Testis (tissue), 3 donors: ENCODE results near the gene RPL35A. TPM values are rescaled to one million over a fixed set of nuclear protein-coding genes. Genes with fewer than 3 reads are reported as not detected.
A peak's percentile ranks its signal among the peaks of the same experiment; 100 is the strongest.

Experiments used
- DNase-seq: peaks from one replicate; pipeline ENCODE4 v3.0.0-alpha.2; 2019
- H3K27ac ChIP-seq, 2 donors: fragments of 200-600 bp; sonication (generic); one replicate each; pipeline ENCODE4 v1.5.1; 2019
- H3K27me3 ChIP-seq: fragments of 200-600 bp; sonication (generic); one replicate; pipeline ENCODE4 v1.5.1; 2019
- H3K36me3 ChIP-seq: fragments of 200-600 bp; sonication (generic); one replicate; pipeline ENCODE4 v1.5.1; 2017; ENCODE audit warnings: low read depth; ENCODE audit errors: missing control alignments
- H3K4me1 ChIP-seq: fragments of 200-600 bp; sonication (generic); one replicate; pipeline ENCODE4 v1.5.1; 2019
- H3K4me3 ChIP-seq, 2 donors: fragments of 200-600 bp; sonication (generic); one replicate each; pipeline ENCODE4 v1.5.1; 2017 to 2019
- H3K9me3 ChIP-seq: fragments of 200-600 bp; sonication (generic); one replicate; pipeline ENCODE4 v1.5.1; 2017
- POLR2A ChIP-seq: fragments of 450-650 bp; IDR thresholded peaks from one replicate; pipeline ENCODE4 v1.6.1; 2017; ENCODE audit warnings: antibody characterized with exemption, mild to moderate bottlenecking, moderate library complexity
- WGBS, 2 donors: methylation state at CpG; one replicate each; pipeline ENCODE4 v1.1.5; 2018; 5-methylcytosine and 5-hydroxymethylcytosine counted together
- intact Hi-C: fragments of 100-400 bp; cut with DNase I; formaldehyde crosslinking; loops from one replicate; pipeline ENCODE4 v1.15.1; 2023; ENCODE audit warnings: low total_unique reads
- polyA plus RNA-seq: library from polyadenylated mRNA; stranded (reverse); fragments of 350-450 nt; fragmentation: Illumina TruSeq; extraction: RNeasy Lipid Tissue Mini Kit (QIAGEN cat#74804); gene quantifications from one replicate; pipeline ENCODE4 v1.2.3, GENCODE V29; 2014; ENCODE audit warnings: low read depth, low replicate concordance; ENCODE audit not compliant: insufficient read depth
- total RNA-seq, 2 donors: library from RNA; depleted of rRNA; stranded (reverse); fragments of >200 nt; gene quantifications; one replicate each; pipeline ENCODE4 v1.2.3, GENCODE V29; 2016
- TF ChIP-seq, protein P1 (sequence below), 3 experiments: fragments of 450-650 bp in 2 of 3; fragments of 200-600 bp in 1 of 3; sonication (generic) in 1 of 3; IDR thresholded peaks; one replicate each; pipeline ENCODE4 v1.5.1; 2016 to 2019; ENCODE audit warnings: antibody characterized with exemption in 3 of 3, mild to moderate bottlenecking in 2 of 3, moderate library complexity in 1 of 3

Gene RPL35A
- total and polyA plus RNA-seq, 3 donors from 2014 or later, result 264 to 869 (median 446) TPM

GRCh38 chr3:197949191-197949777 lies 706 bp upstream of the RPL35A start:
- DNase-seq, result no peak
- intact Hi-C loops, result no loop called here
- Histone ChIP-seq H3K27ac (peak overlapping the region; percentile 83 to 97), H3K27me3 (no peaks in the 10 kb centered on the region), H3K4me1 (peaks cover 26% of the 10 kb centered on the region), H3K9me3 (no peaks in the 10 kb centered on the region), H3K4me3 (peak overlapping the region; percentile 78 to 92), H3K36me3 (no peaks in the 10 kb centered on the region)
- no peak for TF ChIP-seq POLR2A
- TF ChIP-seq, protein P1, sequence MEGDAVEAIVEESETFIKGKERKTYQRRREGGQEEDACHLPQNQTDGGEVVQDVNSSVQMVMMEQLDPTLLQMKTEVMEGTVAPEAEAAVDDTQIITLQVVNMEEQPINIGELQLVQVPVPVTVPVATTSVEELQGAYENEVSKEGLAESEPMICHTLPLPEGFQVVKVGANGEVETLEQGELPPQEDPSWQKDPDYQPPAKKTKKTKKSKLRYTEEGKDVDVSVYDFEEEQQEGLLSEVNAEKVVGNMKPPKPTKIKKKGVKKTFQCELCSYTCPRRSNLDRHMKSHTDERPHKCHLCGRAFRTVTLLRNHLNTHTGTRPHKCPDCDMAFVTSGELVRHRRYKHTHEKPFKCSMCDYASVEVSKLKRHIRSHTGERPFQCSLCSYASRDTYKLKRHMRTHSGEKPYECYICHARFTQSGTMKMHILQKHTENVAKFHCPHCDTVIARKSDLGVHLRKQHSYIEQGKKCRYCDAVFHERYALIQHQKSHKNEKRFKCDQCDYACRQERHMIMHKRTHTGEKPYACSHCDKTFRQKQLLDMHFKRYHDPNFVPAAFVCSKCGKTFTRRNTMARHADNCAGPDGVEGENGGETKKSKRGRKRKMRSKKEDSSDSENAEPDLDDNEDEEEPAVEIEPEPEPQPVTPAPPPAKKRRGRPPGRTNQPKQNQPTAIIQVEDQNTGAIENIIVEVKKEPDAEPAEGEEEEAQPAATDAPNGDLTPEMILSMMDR (IDR thresholded peaks at IDR 0.05), result no peak
- WGBS, 2 donors, result 16 to 19% methylated on average over 17 of the region's 17 CpGs

DNA sequence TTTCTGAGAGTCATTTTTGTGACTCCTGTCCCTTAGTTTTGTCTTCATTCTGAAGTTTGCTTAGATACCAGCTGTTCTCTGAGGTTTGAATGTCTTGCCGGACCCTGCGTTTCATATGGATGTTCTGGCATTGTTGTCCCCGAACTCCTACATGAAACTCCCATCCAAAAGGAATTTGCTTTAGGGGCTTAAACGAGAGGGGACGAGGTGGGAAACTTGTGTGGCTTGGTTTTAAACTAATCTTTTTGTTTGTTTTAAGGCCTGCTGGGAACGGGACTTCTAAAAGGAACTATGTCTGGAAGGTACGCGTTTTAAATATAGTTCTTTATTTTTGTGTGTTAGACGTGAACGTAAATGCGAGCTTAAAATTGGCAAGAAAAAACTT lies 679 bp downstream of the RPL35A start:
- Histone ChIP-seq H3K4me3 (peak overlapping the region; percentile 78 to 92), H3K9me3 (no peaks in the 10 kb centered on the region), H3K36me3 (no peaks in the 10 kb centered on the region), H3K27me3 (no peaks in the 10 kb centered on the region), H3K4me1 (peaks cover 26% of the 10 kb centered on the region), H3K27ac (peak overlapping the region; percentile 83 to 97)
- TF ChIP-seq, protein P1 (IDR thresholded peaks at IDR 0.05), result no peak
- TF ChIP-seq POLR2A, result no peak
- intact Hi-C loops, result no loop called here
- 0% methylated on average over 11 of the region's 11 CpGs for WGBS, 2 donors
- DNase-seq, result no peak

- H3K4me3 ChIP-seq, result peak overlapping the region; percentile 78 to 92
- H3K27ac ChIP-seq, result peak overlapping the region; percentile 83 to 97
- intact Hi-C loops, result no loop called here
- DNase-seq, result no peak
- WGBS, 2 donors, result 56 to 68% methylated on average over 21 of the region's 21 CpGs
- H3K27me3 ChIP-seq, result no peaks in the 10 kb centered on the region
- no peak for TF ChIP-seq POLR2A
- TF ChIP-seq, protein P1 (IDR thresholded peaks at IDR 0.05), result no peak
- H3K36me3 ChIP-seq, result no peaks in the 10 kb centered on the region
- peaks cover 26% of the 10 kb centered on the region for H3K4me1 ChIP-seq
- no peaks in the 10 kb centered on the region for H3K9me3 ChIP-seq
Measured at GRCh38 chr3:197951392-197951990, 1.5 kb downstream of the RPL35A start.

- H3K27ac ChIP-seq, result no peak overlapping the region
- H3K36me3 ChIP-seq, result no peaks in the 10 kb centered on the region
Measured at GRCh38 chr3:197952440-197952839, 2.5 kb downstream of the RPL35A start.

More at GRCh38 chr3:197952440-197952839, 2.5 kb downstream of the RPL35A start:
- H3K4me1 ChIP-seq, result peaks cover 26% of the 10 kb centered on the region
- intact Hi-C loops, result no loop called here
- H3K27me3 ChIP-seq, result no peaks in the 10 kb centered on the region
- H3K4me3 ChIP-seq, result no peak overlapping the region
- no peaks in the 10 kb centered on the region for H3K9me3 ChIP-seq
- WGBS, 2 donors, result 81 to 85% methylated on average over 9 of the region's 9 CpGs
- no peak for DNase-seq
- TF ChIP-seq, protein P1 (IDR thresholded peaks at IDR 0.05), result no peak
- no peak for TF ChIP-seq POLR2A
